ENCODE results near the gene EHMT1. TPM values are rescaled to one million over a fixed set of nuclear protein-coding genes. Genes with fewer than 3 reads are reported as not detected.

The EHMT1 gene
- total and polyA plus RNA-seq, 2 of the 13 experiments (the other 11 are each of a cell fraction or from before 2014, with no cell fraction given), result 23.0 to 27.1 TPM

DNA sequence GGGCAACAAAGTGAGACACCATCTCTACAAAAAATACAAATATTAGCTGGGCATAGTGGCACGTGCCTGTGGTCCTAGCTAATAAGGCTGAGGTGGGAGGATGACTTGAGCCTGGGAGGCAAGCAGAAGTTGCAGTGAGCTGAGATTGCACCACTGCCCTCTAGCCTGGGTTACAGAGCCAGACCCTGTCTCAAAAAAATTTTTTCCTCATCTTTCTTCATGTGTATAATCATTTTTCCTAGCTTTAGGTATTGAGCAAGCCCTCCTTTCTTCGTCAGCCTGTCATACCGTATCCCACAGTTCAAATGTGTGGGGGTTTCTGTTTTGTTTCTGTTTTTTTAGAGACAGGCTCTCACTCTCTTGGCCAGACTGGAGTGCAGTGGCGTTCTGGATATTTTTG is 41.3 kb downstream of the EHMT1 start:
- no peaks in the 10 kb centered on the region for H3K27me3 ChIP-seq (ENCODE audit: control insufficient read depth in 1 of 2, insufficient read depth in 2 of 2, low read length in 2 of 2)
- BruUV-seq (replicated peaks), result no TSS peak
- H3K4me2 ChIP-seq (ENCODE audit: low read depth, low read length), result no peak overlapping the region
- FAIRE-seq (no peak), DNase-seq (ENCODE audit: low spot score) (no peak), ATAC-seq (no peak)
- POLR2A ChIA-PET, result no interaction called here
- peaks cover 0 to 4% of the 10 kb centered on the region in 2 experiments; a peak in 1 of 5 replicates for H3K36me3 ChIP-seq (replicated peaks in 1 of 2; ENCODE audit: control insufficient read depth in 1 of 2, insufficient read depth in 2 of 2, low read length in 2 of 2)
- no peak overlapping the region for H3K9ac ChIP-seq (ENCODE audit: insufficient read depth, low read depth, low read length)
- peaks cover 59% of the 10 kb centered on the region for H3K79me2 ChIP-seq (ENCODE audit: insufficient read depth, low read length)
- H3K4me3 ChIP-seq (replicated peaks in 1 of 3; ENCODE audit: insufficient read depth in 1 of 3, low read depth in 2 of 3, low read length in 3 of 3), result no peak overlapping the region
- CTCF ChIA-PET (ENCODE audit: low intra/inter-chr PET ratio, low total read pairs), result no interaction called here
- intact Hi-C loops (cut with micrococcal nuclease; ENCODE audit: unreplicated experiment) (loop anchor here (5.0 kb wide), 1 partner anchor 38 kb away; no protein-coding TSS in a partner anchor), in situ Hi-C loops (cut with HindIII; ENCODE audit: extremely low pct_ligation_motif_present, low pct_unique_long_range_greater_than_20kb) (no loop called here)
- H3K4me1 ChIP-seq (ENCODE audit: insufficient read depth, low read length), result peaks cover 21% of the 10 kb centered on the region
- H3K27ac ChIP-seq (ENCODE audit: extremely low read length, insufficient read depth, low read length), result no peak overlapping the region
- no peak overlapping the region for H2AFZ ChIP-seq (ENCODE audit: low read length)
- WGBS (ENCODE audit: low lambda C conversion rate), result 94% methylated on average over 4 of the region's 4 CpGs
- H3K9me3 ChIP-seq (ENCODE audit: low read length), result no peaks in the 10 kb centered on the region
- TF ChIP-seq JDP2 (CRISPR knock-in tag; IDR thresholded peaks at IDR 0.05; ENCODE audit: borderline replicate concordance), result no peak
- TF ChIP-seq ZFY (CRISPR knock-in tag; IDR thresholded peaks at IDR 0.05), result no peak
- TF ChIP-seq HES4 (CRISPR knock-in tag; IDR thresholded peaks at IDR 0.05; ENCODE audit: borderline replicate concordance), result no peak
- TF ChIP-seq ZNF484 (CRISPR knock-in tag; IDR thresholded peaks at IDR 0.05; ENCODE audit: borderline replicate concordance, low read depth), result no peak
- no peak for TF ChIP-seq CSRNP2 (CRISPR knock-in tag; conservative IDR thresholded peaks at IDR 0.05; ENCODE audit: low read depth)
- peaks cover 5% of the 10 kb centered on the region; the same call in 1 of the 2 replicates for H4K20me1 ChIP-seq (ENCODE audit: insufficient read depth, low read length)

GRCh38 chr9:137663584-137663983 is 44.8 kb downstream of the EHMT1 start:
- ATAC-seq (no peak), DNase-seq (ENCODE audit: low spot score) (no peak), FAIRE-seq (no peak)
- no peak overlapping the region for H3K4me3 ChIP-seq (replicated peaks in 1 of 3; ENCODE audit: insufficient read depth in 1 of 3, low read depth in 2 of 3, low read length in 3 of 3)
- no peak overlapping the region for H2AFZ ChIP-seq (ENCODE audit: low read length)
- POLR2A ChIA-PET, result interaction anchor here (0.7 kb wide), 1 partner anchor 139 kb away, joined by 3 read pairs; no protein-coding TSS in a partner anchor
- in situ Hi-C loops (cut with HindIII; ENCODE audit: extremely low pct_ligation_motif_present, low pct_unique_long_range_greater_than_20kb), result no loop called here
- H3K36me3 ChIP-seq (replicated peaks in 1 of 2; ENCODE audit: control insufficient read depth in 1 of 2, insufficient read depth in 2 of 2, low read length in 2 of 2), result no peaks in the 10 kb centered on the region
- CTCF ChIA-PET (ENCODE audit: low intra/inter-chr PET ratio, low total read pairs), result no interaction called here
- H3K79me2 ChIP-seq (ENCODE audit: insufficient read depth, low read length), result peaks cover 69% of the 10 kb centered on the region
- peaks cover 36% of the 10 kb centered on the region for H3K4me1 ChIP-seq (ENCODE audit: insufficient read depth, low read length)
- H3K27me3 ChIP-seq (ENCODE audit: control insufficient read depth in 1 of 2, insufficient read depth in 2 of 2, low read length in 2 of 2), result no peaks in the 10 kb centered on the region
- peaks cover 16% of the 10 kb centered on the region; the same call in 1 of the 2 replicates for H4K20me1 ChIP-seq (ENCODE audit: insufficient read depth, low read length)
- no peak overlapping the region for H3K9ac ChIP-seq (ENCODE audit: insufficient read depth, low read depth, low read length)
- no peak overlapping the region for H3K4me2 ChIP-seq (ENCODE audit: low read depth, low read length)
- BruUV-seq (replicated peaks), result no TSS peak
- intact Hi-C loops (cut with micrococcal nuclease; ENCODE audit: unreplicated experiment), result loop anchor here (5.0 kb wide), 1 partner anchor 41 kb away; no protein-coding TSS in a partner anchor
- 90% methylated on average over 4 of the region's 4 CpGs for WGBS (ENCODE audit: low lambda C conversion rate)
- no peak overlapping the region for H3K27ac ChIP-seq (ENCODE audit: extremely low read length, insufficient read depth, low read length)
- H3K9me3 ChIP-seq (ENCODE audit: low read length), result no peaks in the 10 kb centered on the region
- TF ChIP-seq MXD4 (CRISPR knock-in tag; IDR thresholded peaks at IDR 0.05) (no peak), SALL2 (CRISPR knock-in tag; IDR thresholded peaks at IDR 0.05) (no peak), ELF4 (CRISPR knock-in tag; IDR thresholded peaks at IDR 0.05; ENCODE audit: borderline replicate concordance) (no peak), HES4 (CRISPR knock-in tag; IDR thresholded peaks at IDR 0.05; ENCODE audit: borderline replicate concordance) (no peak), ZC3H4 (CRISPR knock-in tag; IDR thresholded peaks at IDR 0.05; ENCODE audit: borderline replicate concordance) (no peak), SNAI1 (CRISPR knock-in tag; IDR thresholded peaks at IDR 0.05; ENCODE audit: borderline replicate concordance) (no peak), RNF219 (CRISPR knock-in tag; IDR thresholded peaks at IDR 0.05) (no peak), ZNF720 (CRISPR knock-in tag; IDR thresholded peaks at IDR 0.05) (no peak)
- TF ChIP-seq, protein P1, sequence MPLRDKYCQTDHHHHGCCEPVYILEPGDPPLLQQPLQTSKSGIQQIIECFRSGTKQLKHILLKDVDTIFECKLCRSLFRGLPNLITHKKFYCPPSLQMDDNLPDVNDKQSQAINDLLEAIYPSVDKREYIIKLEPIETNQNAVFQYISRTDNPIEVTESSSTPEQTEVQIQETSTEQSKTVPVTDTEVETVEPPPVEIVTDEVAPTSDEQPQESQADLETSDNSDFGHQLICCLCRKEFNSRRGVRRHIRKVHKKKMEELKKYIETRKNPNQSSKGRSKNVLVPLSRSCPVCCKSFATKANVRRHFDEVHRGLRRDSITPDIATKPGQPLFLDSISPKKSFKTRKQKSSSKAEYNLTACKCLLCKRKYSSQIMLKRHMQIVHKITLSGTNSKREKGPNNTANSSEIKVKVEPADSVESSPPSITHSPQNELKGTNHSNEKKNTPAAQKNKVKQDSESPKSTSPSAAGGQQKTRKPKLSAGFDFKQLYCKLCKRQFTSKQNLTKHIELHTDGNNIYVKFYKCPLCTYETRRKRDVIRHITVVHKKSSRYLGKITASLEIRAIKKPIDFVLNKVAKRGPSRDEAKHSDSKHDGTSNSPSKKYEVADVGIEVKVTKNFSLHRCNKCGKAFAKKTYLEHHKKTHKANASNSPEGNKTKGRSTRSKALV (CRISPR knock-in tag; IDR thresholded peaks at IDR 0.05), result no peak

Data from HepG2 (cell line).